ENCODE results near the gene GPER1.

Gene GPER1

GRCh38 chr7:1090686-1091643, 3.1 kb downstream of the GPER1 start:
- DNase-seq (ENCODE audit: low read depth), result no peak
- no peak overlapping the region for H3K4me3 ChIP-seq (replicated peaks; ENCODE audit: low read depth, low read length)
- TF ChIP-seq, protein P1, sequence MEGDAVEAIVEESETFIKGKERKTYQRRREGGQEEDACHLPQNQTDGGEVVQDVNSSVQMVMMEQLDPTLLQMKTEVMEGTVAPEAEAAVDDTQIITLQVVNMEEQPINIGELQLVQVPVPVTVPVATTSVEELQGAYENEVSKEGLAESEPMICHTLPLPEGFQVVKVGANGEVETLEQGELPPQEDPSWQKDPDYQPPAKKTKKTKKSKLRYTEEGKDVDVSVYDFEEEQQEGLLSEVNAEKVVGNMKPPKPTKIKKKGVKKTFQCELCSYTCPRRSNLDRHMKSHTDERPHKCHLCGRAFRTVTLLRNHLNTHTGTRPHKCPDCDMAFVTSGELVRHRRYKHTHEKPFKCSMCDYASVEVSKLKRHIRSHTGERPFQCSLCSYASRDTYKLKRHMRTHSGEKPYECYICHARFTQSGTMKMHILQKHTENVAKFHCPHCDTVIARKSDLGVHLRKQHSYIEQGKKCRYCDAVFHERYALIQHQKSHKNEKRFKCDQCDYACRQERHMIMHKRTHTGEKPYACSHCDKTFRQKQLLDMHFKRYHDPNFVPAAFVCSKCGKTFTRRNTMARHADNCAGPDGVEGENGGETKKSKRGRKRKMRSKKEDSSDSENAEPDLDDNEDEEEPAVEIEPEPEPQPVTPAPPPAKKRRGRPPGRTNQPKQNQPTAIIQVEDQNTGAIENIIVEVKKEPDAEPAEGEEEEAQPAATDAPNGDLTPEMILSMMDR (IDR thresholded peaks at IDR 0.05; ENCODE audit: low read length, missing control alignments), result no peak

- no peak for DNase-seq (ENCODE audit: low read depth)
- H3K4me3 ChIP-seq (replicated peaks; ENCODE audit: low read depth, low read length), result no peak overlapping the region
- TF ChIP-seq, protein P1 (IDR thresholded peaks at IDR 0.05; ENCODE audit: low read length, missing control alignments), result no peak
Observed at GRCh38 chr7:1091644-1092027, 3.7 kb downstream of the GPER1 start.

- no peak overlapping the region for H3K4me3 ChIP-seq (replicated peaks; ENCODE audit: low read depth, low read length)
- TF ChIP-seq, protein P1 (IDR thresholded peaks at IDR 0.05; ENCODE audit: low read length, missing control alignments), result no peak
- DNase-seq (ENCODE audit: low read depth), result no peak
Observed at GRCh38 chr7:1092161-1092632, 4.3 kb downstream of the GPER1 start.

- H3K4me3 ChIP-seq (replicated peaks; ENCODE audit: low read depth, low read length), result no peak overlapping the region
- DNase-seq (ENCODE audit: low read depth), result no peak
- TF ChIP-seq, protein P1 (IDR thresholded peaks at IDR 0.05; ENCODE audit: low read length, missing control alignments), result no peak
Observed at GRCh38 chr7:1092806-1093501, 5.0 kb downstream of the GPER1 start.

- H3K4me3 ChIP-seq (replicated peaks; ENCODE audit: low read depth, low read length), result no peak overlapping the region
- DNase-seq (ENCODE audit: low read depth), result no peak
- TF ChIP-seq, protein P1 (IDR thresholded peaks at IDR 0.05; ENCODE audit: low read length, missing control alignments), result no peak
Observed at GRCh38 chr7:1093502-1093843, 5.6 kb downstream of the GPER1 start.

DNA sequence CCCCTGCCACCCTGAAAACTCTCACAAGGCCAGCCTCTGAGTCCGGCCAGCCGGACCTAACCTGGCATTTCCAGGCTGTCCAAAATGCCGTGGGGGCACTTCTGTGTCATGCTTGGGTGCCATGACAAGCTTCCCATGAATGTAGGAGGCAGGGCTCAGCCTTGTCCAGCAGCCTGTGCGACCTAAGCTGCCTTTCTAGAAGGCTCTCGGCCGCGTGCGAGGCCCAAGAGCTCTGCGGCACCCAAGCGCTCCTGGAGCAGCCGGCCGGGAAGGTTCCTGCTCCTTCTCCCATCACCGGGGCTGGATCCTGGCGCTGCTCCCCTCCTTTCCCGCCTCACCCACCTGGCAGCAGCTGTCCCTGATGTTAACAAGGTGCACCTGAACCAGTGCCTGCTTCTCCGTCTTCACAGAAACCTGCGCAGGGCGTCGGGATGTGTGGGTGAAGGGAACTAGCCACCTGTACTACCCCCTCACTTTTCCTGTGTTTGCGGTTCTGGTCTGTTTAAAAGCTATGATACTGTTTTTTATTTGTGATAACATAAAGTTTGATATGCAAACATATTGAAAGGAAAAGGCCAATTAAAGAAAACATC, 6.1 kb downstream of the GPER1 start:
- DNase-seq (ENCODE audit: low read depth), result no peak
- no peak overlapping the region for H3K4me3 ChIP-seq (replicated peaks; ENCODE audit: low read depth, low read length)
- TF ChIP-seq, protein P1 (IDR thresholded peaks at IDR 0.05; ENCODE audit: low read length, missing control alignments), result no peak
